ENCODE results near the gene SLC7A1.

GRCh38 chr13:29483623-29484022, 111.9 kb downstream of the SLC7A1 start:
- TF ChIP-seq CTCF (IDR thresholded peaks at IDR 0.05) (no peak), POLR2AphosphoS5 (IDR thresholded peaks at IDR 0.05) (no peak)

Data from sigmoid colon (tissue), 4 donors.